Thyroid gland (tissue), 4 donors: ENCODE measurements around the gene PANK1. TPM values are rescaled to one million over a fixed set of nuclear protein-coding genes. Genes with fewer than 3 reads are reported as not detected.

Experiments
- DNase-seq, 2 donors: peaks; one replicate each; pipeline ENCODE4 v3.0.0-alpha.2; 2019
- H3K27ac ChIP-seq, 3 donors: fragments of 200-600 bp; sonication (generic); 1 replicate in 2 of 3; 2 replicates in 1 of 3; pipeline ENCODE4 v1.5.1; 2016 to 2019; ENCODE audit warnings: mild to moderate bottlenecking in 1 of 3, moderate library complexity in 1 of 3
- H3K27me3 ChIP-seq: fragments of 200-600 bp; sonication (generic); one replicate; pipeline ENCODE4 v1.5.1; 2019
- H3K36me3 ChIP-seq, 2 donors: fragments of 200-600 bp; sonication (generic); one replicate each; pipeline ENCODE4 v1.5.1; 2016 to 2019
- H3K4me1 ChIP-seq, 2 donors: fragments of 200-600 bp; sonication (generic); one replicate each; pipeline ENCODE4 v1.5.1; 2017 to 2019
- H3K4me3 ChIP-seq, 3 donors: fragments of 200-600 bp; sonication (generic); replicated peaks in 1 of 3; 1 replicate in 2 of 3; 2 replicates in 1 of 3; pipeline ENCODE4 v1.5.1; 2016; ENCODE audit warnings: mild to moderate bottlenecking in 1 of 3
- H3K9me3 ChIP-seq: fragments of 200-600 bp; sonication (generic); one replicate; pipeline ENCODE4 v1.5.1; 2017
- CTCF ChIP-seq, 6 experiments: fragments of 200-600 bp in 3 of 6; fragments of 450-650 bp in 3 of 6; sonication (generic) in 3 of 6; IDR thresholded peaks; one replicate each; pipeline ENCODE4 v1.5.1; 2016 to 2019; ENCODE audit warnings: antibody characterized with exemption in 6 of 6, mild to moderate bottlenecking in 2 of 6, inconsistent platforms in 1 of 6, moderate library complexity in 1 of 6
- POLR2A ChIP-seq, 2 donors: fragments of 450-650 bp; IDR thresholded peaks; one replicate each; pipeline ENCODE4 v1.6.1; 2017; ENCODE audit warnings: antibody characterized with exemption in 2 of 2, mild to moderate bottlenecking in 2 of 2, moderate library complexity in 1 of 2
- WGBS, 2 donors: methylation state at CpG; one replicate each; pipeline ENCODE4 v1.1.5; 2017; 5-methylcytosine and 5-hydroxymethylcytosine counted together
- intact Hi-C: fragments of 100-400 bp; cut with DNase I; formaldehyde crosslinking; loops from one replicate; pipeline ENCODE4 v1.15.1; 2023
- total RNA-seq, 4 donors: library from RNA; depleted of rRNA; stranded (reverse); fragments of >200 nt; gene quantifications; one replicate each; pipeline ENCODE4 v1.2.3, GENCODE V29; 2016

PANK1 gene
- total RNA-seq, 4 donors from 2014 or later, result 20.6 to 40.6 (median 26.9) TPM

- H3K4me1 ChIP-seq, result peaks cover 20 to 23% of the 10 kb centered on the region in 2 donors
- H3K36me3 ChIP-seq, result no peaks in the 10 kb centered on the region
- no peak overlapping the region for H3K4me3 ChIP-seq
- H3K27me3 ChIP-seq, result no peaks in the 10 kb centered on the region
- H3K27ac ChIP-seq, result peak overlapping the region in 2 of 3 donors; percentile 50 to 75
- H3K9me3 ChIP-seq, result no peaks in the 10 kb centered on the region
- intact Hi-C loops, result no loop called here
- WGBS, 2 donors, result 97 to 100% methylated on average over 1 of the region's 1 CpG
- no peak for DNase-seq
- TF ChIP-seq POLR2A (IDR thresholded peaks at IDR 0.05) (no peak), CTCF (IDR thresholded peaks at IDR 0.05) (no peak)
Observed at GRCh38 chr10:89669985-89670384, 24.9 kb upstream of the PANK1 start.

DNA sequence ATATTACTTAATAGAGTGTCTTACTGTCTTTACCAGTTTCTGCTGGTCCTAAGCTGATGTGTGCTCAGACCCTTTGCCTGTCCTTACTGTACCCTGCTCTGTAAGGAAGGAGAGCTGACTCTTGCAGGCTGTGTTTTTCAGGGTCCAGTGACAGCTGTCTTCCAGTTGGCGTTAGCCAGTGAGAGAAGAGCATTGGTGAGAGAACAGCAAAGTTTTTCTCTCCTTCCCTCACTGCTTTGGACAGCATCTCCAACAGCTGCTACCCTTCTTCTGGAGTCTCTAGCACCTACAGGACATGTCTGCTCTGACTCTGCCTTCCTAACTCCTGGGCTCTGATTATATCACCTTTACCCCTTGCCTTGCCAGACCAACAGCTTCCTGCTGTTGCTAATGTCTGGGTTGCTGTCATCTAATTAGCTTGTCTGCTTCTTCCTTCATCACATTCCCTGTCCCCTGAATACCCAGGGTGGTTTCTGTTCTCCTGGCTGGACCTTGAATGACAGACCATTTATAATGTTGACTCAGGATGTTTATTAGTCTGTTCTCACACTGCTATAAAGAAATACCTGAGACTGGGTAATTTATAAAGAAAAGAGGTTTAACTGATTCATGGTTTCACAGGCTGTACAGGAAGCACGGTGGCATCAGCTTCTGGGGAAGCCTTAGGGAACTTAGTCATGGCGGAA is 23.5 kb upstream of the PANK1 start:
- no peak for TF ChIP-seq CTCF (IDR thresholded peaks at IDR 0.05)
- WGBS, 2 donors, result 89 to 90% methylated on average over 3 of the region's 3 CpGs

GRCh38 chr10:89666138-89666537 is 21.1 kb upstream of the PANK1 start:
- Histone ChIP-seq H3K27me3 (no peaks in the 10 kb centered on the region), H3K4me1 (peaks cover 11 to 13% of the 10 kb centered on the region in 2 donors), H3K27ac (no peak overlapping the region), H3K36me3 (no peaks in the 10 kb centered on the region), H3K9me3 (no peaks in the 10 kb centered on the region), H3K4me3 (no peak overlapping the region)
- no peak for DNase-seq
- WGBS, 2 donors, result 84 to 91% methylated on average over 1 of the region's 1 CpG
- TF ChIP-seq CTCF (IDR thresholded peaks at IDR 0.05) (no peak), POLR2A (IDR thresholded peaks at IDR 0.05) (no peak)
- intact Hi-C loops, result no loop called here

More for the DNA sequence above, 23.5 kb upstream of the PANK1 start:
- no peaks in the 10 kb centered on the region for H3K9me3 ChIP-seq
- H3K4me1 ChIP-seq, result peaks cover 18 to 20% of the 10 kb centered on the region in 2 donors
- H3K27me3 ChIP-seq, result no peaks in the 10 kb centered on the region
- DNase-seq, result no peak
- no peak overlapping the region for H3K4me3 ChIP-seq
- intact Hi-C loops, result no loop called here
- H3K27ac ChIP-seq, result no peak overlapping the region
- H3K36me3 ChIP-seq, result no peaks in the 10 kb centered on the region

DNA sequence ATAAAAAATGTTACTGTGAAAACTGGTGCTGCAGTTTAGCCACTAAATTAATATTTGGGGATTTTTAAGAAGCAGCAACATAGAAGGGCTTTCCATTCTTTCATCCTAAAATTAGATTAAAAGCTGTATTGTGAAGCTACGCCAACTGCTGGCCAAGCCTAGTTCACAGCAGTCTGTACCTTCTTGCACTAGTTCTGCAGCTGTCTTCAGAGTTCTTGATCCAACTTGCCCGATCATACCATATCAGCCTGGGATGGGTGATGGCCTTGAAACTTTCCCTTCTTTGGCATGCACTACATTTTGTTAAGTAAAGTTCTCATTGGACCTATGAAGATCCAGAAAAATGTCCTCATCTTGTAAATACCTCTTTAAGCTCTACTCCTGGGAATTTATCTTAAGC is 20.3 kb upstream of the PANK1 start:
- TF ChIP-seq CTCF (IDR thresholded peaks at IDR 0.05) (no peak), POLR2A (IDR thresholded peaks at IDR 0.05) (no peak)
- DNase-seq, result no peak
- intact Hi-C loops, result no loop called here
- WGBS, 2 donors, result 85 to 88% methylated on average over 2 of the region's 2 CpGs
- H3K27ac ChIP-seq, result no peak overlapping the region
- H3K36me3 ChIP-seq, result no peaks in the 10 kb centered on the region
- no peaks in the 10 kb centered on the region for H3K9me3 ChIP-seq
- H3K27me3 ChIP-seq, result no peaks in the 10 kb centered on the region
- no peak overlapping the region for H3K4me3 ChIP-seq
- peaks cover 5 to 6% of the 10 kb centered on the region in 2 donors for H3K4me1 ChIP-seq

GRCh38 chr10:89664203-89664602 is 19.2 kb upstream of the PANK1 start:
- TF ChIP-seq POLR2A (IDR thresholded peaks at IDR 0.05) (no peak), CTCF (IDR thresholded peaks at IDR 0.05) (no peak)
- Histone ChIP-seq H3K27ac (no peak overlapping the region), H3K36me3 (no peaks in the 10 kb centered on the region), H3K4me3 (no peak overlapping the region), H3K27me3 (no peaks in the 10 kb centered on the region), H3K9me3 (no peaks in the 10 kb centered on the region), H3K4me1 (no peaks in the 10 kb centered on the region)
- WGBS, 2 donors, result 82 to 85% methylated on average over 3 of the region's 3 CpGs
- intact Hi-C loops, result no loop called here
- no peak for DNase-seq
